Testis (tissue), 2 donors: ENCODE measurements around the gene CNIH3.

Experiments used
- CTCF ChIP-seq, 3 experiments: fragments of 450-650 bp in 2 of 3; fragments of 200-600 bp in 1 of 3; sonication (generic) in 1 of 3; IDR thresholded peaks; one replicate each; pipeline ENCODE4 v1.5.1; 2016 to 2019; ENCODE audit warnings: antibody characterized with exemption in 3 of 3, mild to moderate bottlenecking in 2 of 3, moderate library complexity in 1 of 3
- POLR2A ChIP-seq: fragments of 450-650 bp; IDR thresholded peaks from one replicate; pipeline ENCODE4 v1.6.1; 2017; ENCODE audit warnings: antibody characterized with exemption, mild to moderate bottlenecking, moderate library complexity

- TF ChIP-seq POLR2A (no peak), CTCF (IDR thresholded peaks at IDR 0.05) (no peak)
These were observed 68.9 kb downstream of the CNIH3 start for GRCh38 chr1:224684979-224685425.
